ENCODE measurements around the gene GPD2.
"Not testable (repeated sequence)": the region's sequence is repeated elsewhere in the genome, so short reads cannot be mapped to it uniquely, and the experiment has no call there.

The GPD2 gene

DNA sequence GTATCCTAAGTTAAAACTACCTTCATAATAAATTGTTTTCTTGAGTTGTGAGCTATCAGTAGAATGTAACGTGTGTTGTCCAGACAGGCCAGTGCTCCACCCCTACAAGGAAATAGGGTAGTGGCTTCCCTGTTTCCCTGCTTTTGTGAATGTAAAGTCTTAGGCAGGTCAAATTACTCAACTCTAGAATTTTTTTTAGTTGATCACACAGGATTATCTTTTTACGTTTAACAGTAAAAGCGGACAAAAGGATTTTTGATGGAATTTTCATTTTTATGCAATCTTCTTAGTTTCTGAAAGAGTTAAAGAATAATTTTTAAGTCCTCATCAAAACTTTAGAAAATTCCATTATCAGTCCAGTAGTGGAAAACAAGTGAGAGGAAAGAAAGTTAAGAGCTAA is 38.2 kb downstream of the GPD2 start:
- peaks cover 35% of the 10 kb centered on the region for H3K4me1 Mint-ChIP-seq (ENCODE audit: low read depth)

DNA sequence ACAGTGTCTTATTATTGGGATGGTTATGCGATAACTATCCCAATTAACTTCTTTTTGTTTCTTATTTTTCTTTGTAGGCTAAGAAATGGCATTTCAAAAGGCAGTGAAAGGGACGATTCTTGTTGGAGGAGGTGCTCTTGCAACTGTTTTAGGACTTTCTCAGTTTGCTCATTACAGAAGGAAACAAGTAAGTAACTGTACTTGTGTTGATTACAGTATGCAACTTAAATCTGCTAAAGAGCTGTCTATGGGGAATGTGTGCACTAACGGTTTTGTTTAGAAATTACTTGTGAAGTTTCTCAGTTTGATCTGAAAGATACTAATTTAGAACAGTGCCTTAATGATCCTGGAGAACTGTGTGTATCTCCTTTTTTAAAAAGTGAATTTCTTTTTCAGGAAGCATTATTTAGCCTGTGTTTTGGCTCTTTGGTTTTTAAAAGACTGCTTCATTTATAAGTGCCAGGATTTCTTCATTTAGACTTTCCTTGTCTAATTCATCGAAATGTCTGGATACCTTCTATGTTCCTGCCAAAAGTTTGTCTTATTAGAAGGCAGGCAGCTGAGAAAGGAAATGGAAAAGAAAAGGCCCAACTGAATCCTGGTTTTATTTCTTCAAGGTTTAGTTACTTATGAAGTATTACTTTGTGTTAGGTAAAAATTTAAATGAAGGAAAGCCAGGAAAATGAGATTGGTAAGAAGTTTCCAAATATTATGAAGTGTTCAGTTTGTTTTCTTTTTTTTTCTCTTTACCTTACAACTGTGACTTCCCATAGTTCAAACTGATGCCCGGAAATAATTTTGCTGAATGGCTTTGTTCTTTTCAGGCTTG is 40.1 kb downstream of the GPD2 start:
- peaks cover 17% of the 10 kb centered on the region for H3K4me1 Mint-ChIP-seq (ENCODE audit: low read depth)
- peaks cover 22% of the 10 kb centered on the region for H3K36me3 Mint-ChIP-seq (ENCODE audit: low read depth)
- H3K4me3 Mint-ChIP-seq = no peak overlapping the region
- H3K27me3 Mint-ChIP-seq = no peaks in the 10 kb centered on the region
- H3K9me3 Mint-ChIP-seq = no peaks in the 10 kb centered on the region
- intact Hi-C loops (cut with micrococcal nuclease) = no loop called here
- H3K27ac Mint-ChIP-seq = peak overlapping the region; percentile 20

More for the DNA sequence above, 38.2 kb downstream of the GPD2 start:
- Mint-ChIP-seq H3K27ac (no peak overlapping the region), H3K36me3 (ENCODE audit: low read depth) (peaks cover 9% of the 10 kb centered on the region), H3K9me3 (no peaks in the 10 kb centered on the region), H3K27me3 (no peaks in the 10 kb centered on the region), H3K4me3 (no peak overlapping the region)
- intact Hi-C loops (cut with micrococcal nuclease) = no loop called here

DNA sequence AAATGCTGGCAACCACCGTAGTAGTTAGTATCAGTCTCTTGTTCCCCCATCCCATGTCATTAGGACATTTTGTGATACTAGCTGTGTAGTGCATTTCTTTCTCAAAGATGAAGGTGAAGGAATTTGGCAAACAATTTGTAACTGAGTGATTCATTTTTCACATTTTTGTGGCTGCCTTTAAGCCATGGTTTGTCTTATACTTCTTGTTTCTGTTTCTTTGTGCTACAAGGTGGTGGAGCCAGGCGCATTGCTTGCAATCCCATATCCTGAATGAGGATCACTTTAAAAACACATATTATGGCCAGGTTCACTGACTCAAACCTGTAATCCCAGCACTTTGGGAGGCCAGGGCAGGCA is 40.6 kb downstream of the GPD2 start:
- Mint-ChIP-seq H3K4me3 (no peak overlapping the region), H3K9me3 (no peaks in the 10 kb centered on the region), H3K4me1 (ENCODE audit: low read depth) (peaks cover 12% of the 10 kb centered on the region), H3K36me3 (ENCODE audit: low read depth) (peaks cover 22% of the 10 kb centered on the region), H3K27ac (peak overlapping the region; percentile 20), H3K27me3 (no peaks in the 10 kb centered on the region)
- intact Hi-C loops (cut with micrococcal nuclease) = no loop called here

DNA sequence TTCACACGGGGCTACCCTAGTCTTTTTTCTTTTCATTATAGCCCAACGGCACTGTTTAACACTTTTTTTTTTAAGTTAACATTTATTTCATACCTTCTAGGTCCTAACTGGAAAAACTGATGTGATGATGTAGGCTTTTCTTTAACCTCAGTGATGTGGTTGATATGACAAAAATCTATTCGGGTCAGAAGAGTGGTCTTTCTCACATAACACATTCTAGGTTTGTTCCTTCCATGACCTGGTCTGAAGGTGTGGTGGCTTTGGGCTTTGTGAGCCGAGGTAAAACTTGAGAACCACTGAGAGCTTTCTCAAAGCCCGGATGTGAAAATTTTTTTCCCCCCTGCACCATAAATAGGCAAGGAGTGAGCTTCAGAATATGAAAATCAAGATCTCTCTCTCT is 44.2 kb downstream of the GPD2 start:
- Mint-ChIP-seq H3K27ac (no peak overlapping the region), H3K27me3 (no peaks in the 10 kb centered on the region), H3K9me3 (no peaks in the 10 kb centered on the region), H3K4me3 (no peak overlapping the region), H3K36me3 (ENCODE audit: low read depth) (peaks cover 28% of the 10 kb centered on the region), H3K4me1 (ENCODE audit: low read depth) (peaks cover 16% of the 10 kb centered on the region)
- intact Hi-C loops (cut with micrococcal nuclease) = no loop called here

DNA sequence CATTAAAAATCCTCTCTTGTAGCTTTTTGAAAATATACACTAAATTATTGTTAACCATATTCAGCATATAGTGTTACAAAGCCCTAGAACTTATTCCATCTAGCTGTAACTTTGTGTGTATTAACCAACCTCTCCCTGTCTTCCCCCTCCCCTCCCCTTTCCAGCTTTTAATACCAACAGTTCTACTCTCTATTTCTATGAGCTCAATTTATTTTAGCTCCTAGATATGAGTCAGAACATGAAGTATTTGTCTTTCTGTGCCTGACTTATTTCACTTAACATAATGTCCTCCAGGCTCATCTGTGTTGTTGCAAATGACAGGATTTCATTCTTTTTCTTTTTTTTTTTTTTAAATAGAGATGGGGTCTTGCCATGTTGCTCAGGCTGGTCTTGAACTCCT is 45.1 kb downstream of the GPD2 start:
- peaks cover 16% of the 10 kb centered on the region for H3K4me1 Mint-ChIP-seq (ENCODE audit: low read depth)
- H3K27ac Mint-ChIP-seq = no peak overlapping the region
- intact Hi-C loops (cut with micrococcal nuclease) = no loop called here

DNA sequence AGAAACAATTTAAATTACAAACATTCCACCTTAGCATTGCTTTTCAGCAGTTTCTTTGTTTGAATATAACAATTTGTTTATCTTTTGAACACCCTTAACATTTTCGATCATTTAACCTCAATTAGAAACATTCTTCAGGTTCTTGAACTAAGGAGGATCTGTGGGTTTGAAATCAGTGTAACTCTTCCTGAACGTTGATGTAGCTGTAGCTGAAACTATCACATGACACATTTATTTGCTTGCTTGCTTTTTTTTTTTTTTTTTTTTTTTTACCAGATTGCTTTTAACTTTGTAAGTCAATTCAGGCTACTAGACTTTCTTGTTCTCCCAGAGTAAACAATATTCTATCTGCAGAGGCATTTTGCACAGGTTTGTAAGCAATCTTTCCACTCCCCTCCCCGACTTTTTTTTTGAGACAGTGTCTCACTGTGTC is 47.6 kb downstream of the GPD2 start:
- H3K4me3 Mint-ChIP-seq = no peak overlapping the region
- peaks cover 12% of the 10 kb centered on the region for H3K4me1 Mint-ChIP-seq (ENCODE audit: low read depth)
- no peaks in the 10 kb centered on the region for H3K9me3 Mint-ChIP-seq
- intact Hi-C loops (cut with micrococcal nuclease) = no loop called here
- H3K27ac Mint-ChIP-seq = peak overlapping the region; percentile 32
- peaks cover 19% of the 10 kb centered on the region for H3K36me3 Mint-ChIP-seq (ENCODE audit: low read depth)
- no peaks in the 10 kb centered on the region for H3K27me3 Mint-ChIP-seq

More for the DNA sequence above, 45.1 kb downstream of the GPD2 start:
- Mint-ChIP-seq H3K36me3 (ENCODE audit: low read depth) (peaks cover 28% of the 10 kb centered on the region), H3K9me3 (no peaks in the 10 kb centered on the region), H3K27me3 (no peaks in the 10 kb centered on the region), H3K4me3 (no peak overlapping the region)

DNA sequence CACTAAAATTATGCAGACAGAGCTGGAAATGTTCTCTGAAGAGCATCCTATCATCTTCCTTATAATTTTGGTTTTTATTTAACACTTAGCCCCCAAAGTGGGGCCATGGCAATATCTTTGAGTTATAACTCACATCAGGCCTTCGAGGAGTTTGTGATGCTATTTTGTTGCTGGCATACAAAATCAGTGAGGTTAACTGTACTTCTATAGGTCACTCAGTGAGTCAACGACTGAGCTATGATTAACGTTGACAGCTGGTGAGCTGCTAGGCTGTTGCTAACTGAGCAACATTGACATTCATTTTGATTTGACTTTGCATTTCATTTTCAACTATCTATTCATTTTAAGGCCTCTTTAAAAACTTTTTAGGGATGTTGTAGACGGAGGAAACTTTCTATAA is 50.0 kb downstream of the GPD2 start:
- Mint-ChIP-seq H3K27me3 (no peaks in the 10 kb centered on the region), H3K4me3 (no peak overlapping the region), H3K9me3 (no peaks in the 10 kb centered on the region), H3K4me1 (ENCODE audit: low read depth) (peaks cover 18% of the 10 kb centered on the region), H3K27ac (no peak overlapping the region), H3K36me3 (ENCODE audit: low read depth) (peaks cover 6% of the 10 kb centered on the region)
- intact Hi-C loops (cut with micrococcal nuclease) = no loop called here

DNA sequence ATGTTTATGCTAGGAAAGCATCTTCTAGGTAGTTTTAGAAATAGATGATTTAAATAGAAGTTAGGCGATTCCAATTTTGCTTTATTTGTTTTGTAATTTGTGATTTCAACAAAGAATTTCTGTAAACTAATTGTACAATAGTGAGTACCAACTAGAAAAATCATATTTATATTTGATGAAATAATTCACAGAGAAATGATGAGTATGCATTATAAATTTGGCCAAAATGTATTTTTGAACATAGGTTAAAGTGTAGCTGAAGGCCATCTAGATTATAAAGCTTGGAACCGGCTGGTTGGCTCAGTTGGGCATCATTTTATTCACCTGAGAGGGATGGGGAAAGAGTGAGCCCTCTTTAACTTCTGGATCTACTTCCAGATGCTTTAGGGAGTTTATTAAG is 50.4 kb downstream of the GPD2 start:
- Mint-ChIP-seq H3K27ac (no peak overlapping the region), H3K9me3 (no peaks in the 10 kb centered on the region), H3K27me3 (no peaks in the 10 kb centered on the region), H3K4me3 (no peak overlapping the region), H3K36me3 (ENCODE audit: low read depth) (peaks cover 6% of the 10 kb centered on the region), H3K4me1 (ENCODE audit: low read depth) (peaks cover 18% of the 10 kb centered on the region)
- intact Hi-C loops (cut with micrococcal nuclease) = no loop called here

DNA sequence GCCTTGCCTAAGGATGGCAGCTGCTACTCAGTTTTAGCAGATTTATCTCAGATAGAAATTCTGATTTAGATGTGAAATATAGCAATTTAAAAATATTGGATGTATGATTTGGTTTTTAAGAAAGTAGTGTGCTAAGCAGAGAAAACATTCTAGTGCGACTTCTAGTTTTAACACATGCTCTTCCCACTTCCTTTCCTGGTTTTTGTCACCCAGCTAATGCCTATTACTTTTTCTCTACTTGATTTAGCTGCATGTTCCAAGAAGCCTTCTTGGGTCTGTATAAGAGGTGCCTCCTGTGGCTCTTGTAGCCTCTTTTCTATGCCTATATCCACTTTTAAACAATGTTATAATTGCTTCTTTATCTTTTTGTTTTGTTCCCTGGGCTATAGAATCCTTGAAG is 53.0 kb downstream of the GPD2 start:
- H3K36me3 Mint-ChIP-seq (ENCODE audit: low read depth) = peaks cover 6% of the 10 kb centered on the region
- no peak overlapping the region for H3K27ac Mint-ChIP-seq
- peaks cover 24% of the 10 kb centered on the region for H3K4me1 Mint-ChIP-seq (ENCODE audit: low read depth)
- H3K9me3 Mint-ChIP-seq = no peaks in the 10 kb centered on the region
- no peak overlapping the region for H3K4me3 Mint-ChIP-seq
- intact Hi-C loops (cut with micrococcal nuclease) = no loop called here
- no peaks in the 10 kb centered on the region for H3K27me3 Mint-ChIP-seq

DNA sequence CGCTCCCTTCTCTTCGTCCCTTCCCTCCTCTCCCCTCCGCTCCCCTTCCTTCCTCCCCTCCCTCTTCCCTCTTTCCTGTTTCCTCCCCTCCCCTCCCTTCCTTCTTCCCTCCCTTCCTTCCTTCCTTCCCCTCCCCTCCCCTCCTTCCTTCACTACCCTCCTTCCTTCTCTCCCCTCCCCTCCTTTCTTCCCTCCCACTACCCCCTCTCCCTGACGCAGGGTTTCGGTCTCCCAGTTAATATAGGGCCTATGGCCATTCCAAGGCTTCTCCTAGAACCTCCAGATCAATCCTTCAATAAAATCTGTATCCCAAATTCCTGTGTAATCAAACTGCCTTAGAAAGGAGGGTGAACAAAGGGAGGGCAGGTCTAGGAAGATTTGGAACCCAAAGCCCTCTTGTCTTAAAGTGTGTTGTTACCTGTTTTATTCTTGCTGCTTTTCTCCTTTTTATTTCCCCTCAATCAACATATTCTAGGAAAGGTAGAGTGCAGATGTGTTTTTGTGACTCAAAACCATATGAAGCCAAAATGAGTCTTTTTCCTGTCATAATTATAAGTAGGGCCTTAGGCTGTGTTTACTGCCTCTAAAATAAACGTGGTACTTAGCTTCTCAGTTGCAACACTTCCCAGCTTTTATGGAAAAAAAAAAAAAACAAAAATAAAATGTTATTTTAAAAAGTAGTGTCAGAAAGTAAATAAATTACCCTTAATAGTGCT is 53.7 kb downstream of the GPD2 start:
- Mint-ChIP-seq H3K4me1 (ENCODE audit: low read depth) (peaks cover 21% of the 10 kb centered on the region), H3K27ac (no peak overlapping the region), H3K27me3 (no peaks in the 10 kb centered on the region), H3K9me3 (no peaks in the 10 kb centered on the region), H3K36me3 (ENCODE audit: low read depth) (peaks cover 2% of the 10 kb centered on the region), H3K4me3 (no peak overlapping the region)
- intact Hi-C loops (cut with micrococcal nuclease) = no loop called here

DNA sequence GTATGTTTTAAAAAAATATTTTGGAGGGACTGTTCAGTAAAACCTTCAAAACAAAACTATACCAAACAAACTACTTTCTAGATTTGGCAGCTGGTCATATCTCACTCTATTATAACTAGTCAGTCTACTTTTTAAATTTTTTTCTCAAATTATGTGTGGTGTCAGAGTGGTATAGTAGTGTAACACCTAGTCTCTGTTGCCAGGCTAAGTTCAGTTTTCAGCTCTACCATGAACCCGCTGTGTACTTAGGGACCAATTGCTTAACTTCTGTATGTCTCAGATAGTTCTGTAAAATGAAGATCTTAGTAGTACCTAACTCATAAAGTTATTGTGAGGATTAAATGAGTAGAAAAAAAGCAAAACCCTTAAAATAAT is 54.3 kb downstream of the GPD2 start:
- H3K4me1 Mint-ChIP-seq (ENCODE audit: low read depth) = peaks cover 19% of the 10 kb centered on the region
- intact Hi-C loops (cut with micrococcal nuclease) = no loop called here
- no peak overlapping the region for H3K27ac Mint-ChIP-seq
- no peaks in the 10 kb centered on the region for H3K27me3 Mint-ChIP-seq
- H3K36me3 Mint-ChIP-seq (ENCODE audit: low read depth) = no peaks in the 10 kb centered on the region
- H3K9me3 Mint-ChIP-seq = no peaks in the 10 kb centered on the region
- H3K4me3 Mint-ChIP-seq = no peak overlapping the region

DNA sequence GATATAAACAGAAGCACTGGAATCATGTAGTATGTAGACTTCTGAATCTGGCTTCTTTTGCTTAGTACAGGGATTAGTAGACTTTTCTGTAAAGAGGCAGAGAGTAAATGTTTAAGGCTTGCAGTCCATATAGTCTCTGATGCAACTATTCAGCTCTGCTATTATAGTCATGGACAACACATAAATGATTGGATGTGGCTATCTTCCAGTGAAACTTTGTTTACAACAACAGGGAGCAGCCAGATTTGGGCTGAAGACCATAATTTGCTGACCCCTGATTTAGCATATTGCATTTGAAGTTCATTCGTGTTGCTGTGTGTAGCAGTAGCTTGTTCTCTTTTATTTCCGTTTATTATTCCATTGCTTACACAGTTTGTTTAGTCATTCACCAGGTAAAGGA is 55.0 kb downstream of the GPD2 start:
- H3K27ac Mint-ChIP-seq = no peak overlapping the region
- no peaks in the 10 kb centered on the region for H3K36me3 Mint-ChIP-seq (ENCODE audit: low read depth)
- H3K9me3 Mint-ChIP-seq = no peaks in the 10 kb centered on the region
- H3K4me3 Mint-ChIP-seq = no peak overlapping the region
- H3K27me3 Mint-ChIP-seq = no peaks in the 10 kb centered on the region
- intact Hi-C loops (cut with micrococcal nuclease) = no loop called here
- H3K4me1 Mint-ChIP-seq (ENCODE audit: low read depth) = peaks cover 19% of the 10 kb centered on the region

DNA sequence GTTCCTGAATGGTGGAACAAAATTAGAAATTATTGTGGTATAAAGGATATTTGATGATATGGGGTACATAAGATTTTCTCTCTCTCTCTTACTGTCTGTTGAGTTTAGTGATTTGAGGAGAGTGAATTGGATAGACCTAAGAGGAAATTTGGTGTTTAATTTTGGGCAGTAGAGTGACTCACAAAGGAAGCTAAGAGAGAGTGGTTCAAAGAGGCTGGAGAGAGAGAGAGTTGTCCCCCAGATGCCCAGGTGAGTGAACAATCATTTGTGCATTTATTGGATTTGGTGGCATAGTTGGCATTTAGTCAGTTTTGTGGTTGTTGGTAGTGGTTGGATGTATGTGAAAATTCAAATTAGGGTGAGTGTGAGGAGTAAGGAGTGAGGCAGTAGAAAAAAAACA is 56.8 kb downstream of the GPD2 start:
- intact Hi-C loops (cut with micrococcal nuclease) = no loop called here
- no peak overlapping the region for H3K27ac Mint-ChIP-seq

DNA sequence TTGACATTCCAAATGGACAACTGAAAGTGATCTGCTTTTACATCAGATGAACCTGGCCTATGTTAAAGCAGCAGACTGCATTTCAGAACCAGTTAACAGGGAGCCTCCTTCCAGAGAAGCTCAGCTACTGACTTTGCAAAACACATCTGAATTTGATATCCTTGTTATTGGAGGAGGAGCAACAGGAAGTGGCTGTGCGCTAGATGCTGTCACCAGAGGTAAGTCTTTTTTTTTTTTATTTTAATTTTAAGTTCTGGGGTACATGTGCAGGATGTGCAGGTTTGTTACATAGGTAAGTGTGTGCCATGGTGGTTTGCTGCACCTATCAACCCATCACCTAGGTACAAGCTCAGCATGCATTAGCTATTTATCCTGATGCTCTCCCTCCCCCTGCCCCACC is 59.8 kb downstream of the GPD2 start:
- H3K27me3 Mint-ChIP-seq; H3K4me3 Mint-ChIP-seq; H3K9me3 Mint-ChIP-seq; H3K27ac Mint-ChIP-seq; intact Hi-C loops (cut with micrococcal nuclease): not testable (repeated sequence)
- Mint-ChIP-seq H3K4me1 (ENCODE audit: low read depth) (peaks cover 12% of the 10 kb centered on the region), H3K36me3 (ENCODE audit: low read depth) (peaks cover 15% of the 10 kb centered on the region)

More for the DNA sequence above, 56.8 kb downstream of the GPD2 start:
- Mint-ChIP-seq H3K4me3 (no peak overlapping the region), H3K9me3 (no peaks in the 10 kb centered on the region), H3K4me1 (ENCODE audit: low read depth) (peaks cover 19% of the 10 kb centered on the region), H3K27me3 (no peaks in the 10 kb centered on the region), H3K36me3 (ENCODE audit: low read depth) (peaks cover 5% of the 10 kb centered on the region)
